HG02938 (cell line): Measurements from ENCODE around the gene NT5E.

Experiments used
- ATAC-seq: cut with Tn5 transposase; IDR thresholded peaks from one replicate; pipeline ENCODE4 v1.9.1; 2021; ENCODE audit warnings: mild to moderate bottlenecking, moderate library complexity; ENCODE audit not compliant: unreplicated experiment

NT5E gene

GRCh38 chr6:85459224-85459901 is 9.5 kb downstream of the NT5E start:
- no peak for ATAC-seq

- ATAC-seq: no peak
Measured at GRCh38 chr6:85460154-85460920, 10.5 kb downstream of the NT5E start.

- peak; percentile 81 for ATAC-seq
Measured at GRCh38 chr6:85460921-85461797, 11.3 kb downstream of the NT5E start.

- ATAC-seq: no peak
Measured at GRCh38 chr6:85461798-85462170, 11.9 kb downstream of the NT5E start.

- no peak for ATAC-seq
Measured at GRCh38 chr6:85462673-85463072, 12.8 kb downstream of the NT5E start.

GRCh38 chr6:85463621-85464259 is 13.9 kb downstream of the NT5E start:
- no peak for ATAC-seq

- ATAC-seq: no peak
Measured at GRCh38 chr6:85464260-85464644, 14.4 kb downstream of the NT5E start.

- no peak for ATAC-seq
Measured at GRCh38 chr6:85464722-85465150, 14.9 kb downstream of the NT5E start.

- peak; percentile 49 for ATAC-seq
Measured at GRCh38 chr6:85465762-85466161, 15.9 kb downstream of the NT5E start.

- no peak for ATAC-seq
Measured at GRCh38 chr6:85468326-85468725, 18.4 kb downstream of the NT5E start.

GRCh38 chr6:85469276-85470022 is 19.6 kb downstream of the NT5E start:
- no peak for ATAC-seq

- ATAC-seq: no peak
Measured at GRCh38 chr6:85470023-85470410, 20.1 kb downstream of the NT5E start.

GRCh38 chr6:85472744-85473143 is 22.9 kb downstream of the NT5E start:
- no peak for ATAC-seq

GRCh38 chr6:85473748-85474147 is 23.9 kb downstream of the NT5E start:
- no peak for ATAC-seq

GRCh38 chr6:85476532-85476931 is 26.6 kb downstream of the NT5E start:
- no peak for ATAC-seq

GRCh38 chr6:85479208-85479607 is 29.3 kb downstream of the NT5E start:
- ATAC-seq: no peak

- ATAC-seq: peak; percentile 8
Measured at GRCh38 chr6:85482206-85482904, 32.5 kb downstream of the NT5E start.

GRCh38 chr6:85482905-85483700 is 33.2 kb downstream of the NT5E start:
- peak; percentile 92 for ATAC-seq

GRCh38 chr6:85483846-85484245 is 34.0 kb downstream of the NT5E start:
- no peak for ATAC-seq
